GM19035 (cell line): ENCODE measurements around the gene ITM2B.
"Not testable (repeated sequence)": the region's sequence is repeated elsewhere in the genome, so short reads cannot be mapped to it uniquely, and the experiment has no call there.

Experiments
- ATAC-seq: cut with Tn5 transposase; IDR thresholded peaks from one replicate; pipeline ENCODE4 v1.9.1; 2021; ENCODE audit not compliant: unreplicated experiment

ITM2B gene

GRCh38 chr13:48222358-48223301, 10.4 kb upstream of the ITM2B start:
- no peak for ATAC-seq

DNA sequence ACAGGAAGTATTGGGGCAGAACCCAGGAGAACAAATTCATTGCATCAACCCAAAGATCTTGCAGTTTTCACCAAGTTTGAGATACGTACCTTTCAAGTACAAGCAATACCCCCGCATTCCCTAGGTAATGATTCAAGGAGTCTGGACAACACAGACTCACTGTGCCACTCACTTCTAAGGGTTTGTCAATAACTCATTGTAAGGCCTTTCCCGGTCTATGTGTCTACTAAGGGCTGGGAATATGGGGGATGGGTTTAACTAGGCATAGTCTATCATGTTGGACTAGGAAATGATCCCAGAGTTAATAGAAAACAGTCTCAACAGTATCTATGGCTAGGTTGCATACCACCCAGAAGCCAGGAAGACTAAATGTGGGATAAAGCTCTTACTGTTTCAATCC, 8.3 kb upstream of the ITM2B start:
- ATAC-seq = no peak

GRCh38 chr13:48230541-48230940, 2.5 kb upstream of the ITM2B start:
- no peak for ATAC-seq

DNA sequence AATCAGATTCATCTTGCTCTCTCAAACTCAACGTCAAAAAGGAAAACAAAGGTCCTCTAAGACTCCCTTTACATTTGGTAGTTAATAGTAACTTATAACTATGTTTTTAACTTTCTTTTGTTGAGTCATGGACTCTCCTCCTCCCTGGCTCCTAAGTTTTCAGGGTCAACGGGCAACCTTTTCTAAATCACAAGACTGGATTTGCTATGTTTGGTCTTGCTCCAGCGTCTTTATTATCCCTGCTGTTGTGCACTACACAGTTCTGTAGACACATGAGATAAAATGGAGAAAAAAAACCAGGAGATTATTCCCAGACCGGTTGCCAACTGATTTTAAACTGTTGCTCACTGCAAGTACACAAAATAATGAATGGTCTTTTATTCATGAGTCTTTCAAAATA, 1.9 kb upstream of the ITM2B start:
- no peak for ATAC-seq

DNA sequence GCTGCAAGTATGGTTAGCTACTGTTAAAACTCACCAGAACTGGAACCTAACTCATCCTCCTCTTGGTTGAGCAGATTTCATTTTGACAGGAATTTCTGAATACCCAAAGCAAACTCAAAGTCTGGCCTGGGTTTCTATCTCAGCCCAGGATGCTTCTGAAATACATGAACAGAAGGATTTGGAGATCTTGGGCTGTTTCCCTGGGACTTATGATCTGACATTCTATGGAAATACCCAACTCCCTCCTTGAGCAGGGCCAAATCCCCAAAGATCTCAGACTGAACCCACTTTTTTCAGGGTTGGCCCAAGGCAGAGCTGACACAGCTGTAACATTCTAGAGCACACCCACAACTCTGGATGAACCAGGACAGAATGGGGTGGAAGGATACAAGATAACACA, 1.1 kb upstream of the ITM2B start:
- ATAC-seq = no peak

GRCh38 chr13:48232420-48233045, 473 bp upstream of the ITM2B start:
- no peak for ATAC-seq

DNA sequence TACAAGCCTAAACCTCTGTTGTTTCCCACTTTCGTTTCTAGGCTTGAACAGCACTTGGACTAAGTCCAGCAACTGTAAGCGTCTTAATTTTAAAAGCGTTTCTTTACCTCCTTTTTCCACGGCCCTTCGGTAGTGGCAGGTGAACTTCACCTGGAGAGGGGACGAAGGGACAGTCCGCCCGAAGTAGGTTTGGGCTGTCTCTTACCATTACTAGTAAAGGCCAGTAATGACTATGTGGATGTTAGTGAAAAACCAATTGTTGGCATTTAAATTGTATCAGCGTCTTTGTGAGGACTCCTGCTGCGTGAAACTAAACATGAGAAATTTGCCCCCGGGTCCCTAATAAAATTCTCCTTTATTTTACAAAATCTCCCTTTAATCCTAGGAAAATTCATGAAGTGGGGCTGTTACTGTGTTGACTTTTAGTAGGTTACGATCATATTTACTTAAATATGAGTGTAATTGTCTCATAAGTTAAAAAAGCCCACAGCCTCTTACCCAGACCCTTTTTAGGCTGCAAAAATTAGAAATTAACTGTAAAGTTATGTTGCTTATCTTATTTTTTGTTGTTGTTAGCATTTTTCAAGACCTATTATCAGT, 983 bp downstream of the ITM2B start:
- ATAC-seq = no peak

- peak; percentile 48 for ATAC-seq
Measured at GRCh38 chr13:48234566-48235340, 1.7 kb downstream of the ITM2B start.

DNA sequence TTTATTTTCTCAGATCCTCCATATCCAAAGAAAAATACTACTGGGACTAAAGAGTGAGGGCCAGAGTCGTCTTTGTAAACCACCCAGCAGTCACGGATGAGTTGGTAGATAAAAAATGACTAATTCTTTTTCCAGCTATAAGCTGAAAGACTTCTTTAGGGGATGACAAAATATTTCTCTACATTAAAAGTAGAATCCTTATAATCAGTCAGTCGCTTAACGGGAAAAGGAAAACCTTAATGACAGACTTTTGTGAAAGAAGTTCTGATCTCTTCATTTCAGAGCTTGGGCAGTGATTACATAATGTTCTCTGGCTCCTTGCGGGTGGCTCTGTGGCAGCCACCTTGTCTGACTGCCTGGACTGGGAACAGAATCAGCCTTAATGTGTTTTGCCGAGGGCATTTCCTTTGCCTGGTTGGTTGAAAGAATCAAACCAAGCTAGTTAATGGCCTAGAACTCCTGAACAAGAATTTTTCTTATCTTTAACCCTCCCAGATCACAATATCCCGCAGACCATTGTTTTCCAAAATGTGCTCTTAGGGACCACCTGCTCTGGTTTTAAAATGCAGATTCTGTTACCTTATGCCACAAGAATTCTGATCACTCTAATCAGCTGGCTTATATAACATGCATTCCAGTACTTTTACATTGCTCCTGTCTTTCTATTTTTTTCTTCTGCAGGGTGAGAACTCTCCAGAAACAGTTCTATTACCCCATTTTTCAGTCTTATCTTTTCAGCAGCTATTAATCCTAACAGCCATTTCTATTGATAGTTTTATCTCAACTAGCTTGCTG, 2.5 kb downstream of the ITM2B start:
- no peak for ATAC-seq

DNA sequence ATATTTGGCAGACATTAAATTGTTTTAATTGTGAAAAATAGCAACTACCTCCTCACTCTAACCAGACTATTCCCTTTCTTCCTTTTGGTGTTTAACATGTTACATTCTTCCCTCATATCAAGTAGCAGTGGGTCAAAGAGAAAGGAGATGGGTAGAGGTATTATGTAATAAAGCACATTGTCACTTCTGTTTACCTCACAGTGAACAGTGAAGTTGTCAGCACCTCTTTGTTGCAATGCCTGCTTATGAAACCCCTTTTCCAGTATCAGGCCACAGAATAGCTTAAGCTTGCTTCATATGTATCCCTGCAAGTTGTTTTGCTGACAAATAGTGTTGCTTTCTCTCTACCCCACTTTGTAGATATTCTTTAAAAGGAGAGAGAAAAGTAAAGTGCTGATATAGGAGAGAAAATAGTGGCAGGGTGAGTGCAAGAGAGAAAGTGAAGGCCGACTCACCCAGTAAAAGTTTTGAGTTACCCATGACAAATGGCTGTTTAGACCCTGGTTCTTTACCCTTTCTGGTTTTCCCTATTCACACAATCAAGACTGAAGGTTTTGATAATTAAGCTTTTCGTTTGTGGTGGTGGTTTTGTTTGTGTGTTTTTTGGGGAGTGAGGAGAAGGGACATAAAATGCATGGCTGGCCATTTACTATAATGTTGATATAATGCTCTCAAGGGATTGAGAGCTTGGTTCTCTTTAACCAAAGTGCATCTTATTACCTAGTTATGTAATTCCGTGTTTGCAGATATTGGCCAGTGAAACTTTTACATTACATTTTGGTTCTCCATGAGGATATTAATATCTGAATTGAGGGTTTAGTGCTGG, 3.7 kb downstream of the ITM2B start:
- ATAC-seq = no peak

- not testable (repeated sequence) for ATAC-seq
Measured at GRCh38 chr13:48239369-48239768, 6.4 kb downstream of the ITM2B start.

DNA sequence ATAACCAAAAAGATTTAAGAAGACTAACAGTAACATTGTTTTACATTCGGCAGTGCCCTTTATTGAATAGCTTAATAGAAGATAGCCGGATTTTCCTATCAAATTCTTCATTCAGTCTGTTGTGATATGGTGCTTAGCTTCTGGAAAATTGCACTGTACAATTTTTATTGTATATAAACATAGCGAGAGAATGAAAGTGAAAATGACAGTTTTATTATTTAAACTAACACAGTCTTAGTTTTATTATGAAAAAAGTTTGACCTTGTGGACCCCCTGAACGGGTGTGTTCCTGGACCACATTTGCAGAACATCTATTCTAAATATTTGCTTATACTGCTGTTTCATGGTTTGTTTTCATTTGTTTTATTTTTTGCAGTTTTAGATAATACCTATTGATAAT, 8.6 kb downstream of the ITM2B start:
- no peak for ATAC-seq

DNA sequence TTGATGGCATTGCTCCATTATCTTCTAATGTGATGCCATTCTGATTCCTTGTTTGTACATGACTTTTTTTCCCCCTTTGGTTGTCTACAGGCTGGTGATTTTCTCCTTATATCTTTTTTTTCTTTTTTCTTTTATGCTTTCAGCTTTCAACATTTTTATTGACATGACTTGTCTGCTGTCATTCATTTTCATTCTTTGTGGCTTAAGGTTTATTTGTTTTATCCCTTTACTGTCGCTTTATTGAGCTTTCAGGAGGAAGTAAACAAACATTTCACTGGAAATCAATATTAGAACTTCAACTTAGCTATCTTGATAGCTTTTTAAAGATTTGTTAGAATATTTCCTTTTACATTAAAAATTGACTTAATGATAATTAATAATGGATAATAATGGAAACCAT, 9.7 kb downstream of the ITM2B start:
- ATAC-seq = no peak

DNA sequence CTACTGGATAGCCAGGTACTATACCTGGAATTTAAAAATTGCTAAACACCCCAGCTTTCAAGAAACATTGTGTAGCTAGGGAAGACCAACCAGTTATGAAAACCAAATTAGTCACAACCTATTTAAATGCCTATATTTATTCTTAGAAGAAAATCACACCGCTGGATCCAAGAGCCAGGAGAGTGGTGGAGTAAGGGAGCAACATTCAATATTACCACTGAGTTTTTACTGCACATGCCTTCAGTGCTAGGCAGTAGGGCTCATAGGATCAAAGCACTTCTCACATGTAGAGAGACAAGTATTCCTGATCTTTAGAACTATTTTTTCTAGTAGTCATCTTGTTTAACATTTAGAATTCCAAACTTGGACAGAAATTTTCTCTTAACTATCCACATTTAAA, 11.2 kb downstream of the ITM2B start:
- ATAC-seq = no peak

DNA sequence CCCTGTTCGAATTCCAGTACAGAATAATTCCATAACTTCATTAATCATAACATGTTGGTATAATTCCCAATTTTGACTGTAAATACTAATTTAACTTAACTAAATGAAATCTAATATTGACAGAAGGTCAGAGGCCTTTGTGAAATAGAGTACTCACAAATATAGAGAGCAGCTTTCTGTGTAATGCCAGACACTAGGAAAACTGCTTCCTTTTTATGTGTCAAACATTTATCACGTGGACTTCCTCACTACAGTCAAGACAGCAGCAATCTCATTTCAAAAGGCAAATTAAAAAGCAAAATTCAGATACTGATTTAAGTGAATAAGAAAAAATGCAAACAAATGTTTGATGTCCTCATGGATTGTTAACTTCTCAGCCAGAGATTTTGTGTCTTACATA, 13.1 kb downstream of the ITM2B start:
- ATAC-seq = no peak

GRCh38 chr13:48249018-48249417, 16.0 kb downstream of the ITM2B start:
- no peak for ATAC-seq

GRCh38 chr13:48251611-48252081, 18.6 kb downstream of the ITM2B start:
- ATAC-seq = no peak

DNA sequence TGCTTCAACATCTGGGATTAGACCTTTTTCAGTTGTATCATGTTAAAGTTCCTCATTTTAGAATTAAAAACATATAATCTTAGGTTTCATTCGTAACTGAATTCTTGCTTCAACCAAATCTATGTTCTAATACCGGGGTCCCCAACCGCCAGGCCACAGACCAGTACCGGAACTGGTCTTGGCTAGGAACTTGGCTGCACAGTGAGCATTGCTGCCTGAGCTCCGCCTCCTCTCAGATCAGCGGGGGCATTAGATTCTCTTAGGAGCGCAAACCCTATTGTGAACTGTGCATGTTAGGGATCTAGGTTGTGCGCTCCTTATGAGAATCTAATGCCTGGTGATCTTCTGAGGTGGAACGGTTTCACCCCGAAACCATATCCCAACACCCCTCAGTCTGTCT, 19.2 kb downstream of the ITM2B start:
- no peak for ATAC-seq

GRCh38 chr13:48253849-48254248, 20.8 kb downstream of the ITM2B start:
- ATAC-seq = no peak

DNA sequence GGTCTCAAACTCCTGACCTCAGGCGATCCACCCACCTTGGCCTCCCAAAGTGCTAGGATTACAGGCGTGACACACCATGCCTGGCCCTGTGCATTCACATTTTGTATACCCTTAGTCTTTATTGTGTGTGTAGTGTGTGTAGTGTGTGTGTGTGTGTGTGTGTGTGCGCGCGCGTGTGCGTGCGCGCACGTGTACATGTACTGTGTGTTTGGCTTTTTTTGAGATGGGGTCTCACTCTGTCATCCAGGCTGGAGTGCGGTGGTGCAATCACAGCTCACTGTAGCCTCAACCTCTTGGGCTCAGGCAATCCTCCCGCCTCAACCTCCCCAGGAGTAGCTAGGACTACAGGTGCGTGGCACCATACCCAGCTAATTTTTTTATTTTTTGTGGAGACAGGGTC, 22.1 kb downstream of the ITM2B start:
- no peak for ATAC-seq
